K562 (cell line): ENCODE data around the gene ADRM1. TPM values are rescaled to one million over a fixed set of nuclear protein-coding genes. Genes with fewer than 3 reads are reported as not detected.

Source experiments
- HDAC2 ChIP-seq: fragments of 450-650 bp; IDR thresholded peaks from 2 replicates; pipeline ENCODE4 v1.6.1; 2016; ENCODE audit warnings: mild to moderate bottlenecking
- KDM1A ChIP-seq, 2 experiments: fragments of 450-650 bp; IDR thresholded peaks; 2 replicates each; pipeline ENCODE4 v1.6.1; 2016; ENCODE audit warnings: mild to moderate bottlenecking in 2 of 2
- MGA ChIP-seq: fragments of 450-650 bp; IDR thresholded peaks from 2 replicates; pipeline ENCODE4 v1.6.1; 2016; ENCODE audit warnings: mild to moderate bottlenecking, moderate library complexity
- ZNF551 ChIP-seq: fragments of 250-450 bp; sonication (Bioruptor Pico); IDR thresholded peaks from 2 replicates; pipeline ENCODE4 v1.5.0; 2021; ENCODE audit warnings: mild to moderate bottlenecking, moderate library complexity
- polyA plus RNA-seq, 8 experiments: library from polyadenylated mRNA; depleted of rRNA in 4 of 8; stranded (reverse) in 5 of 8; unstranded in 3 of 8; fragments of >200 nt; fragmentation: Nextera tagmentation in 2 of 8; fragmentation: Illumina TruSeq in 1 of 8; extraction: Ambion mirVana in 2 of 8; extraction: Trizol in 1 of 8; gene quantifications; 2 replicates each; pipeline versions ENCODE4 v1.2.1 to v1.2.3, GENCODE V29; 2011 to 2014; ENCODE audit warnings: inconsistent platforms in 1 of 8, missing spikeins in 1 of 8
- total RNA-seq, 7 experiments: library from RNA; depleted of rRNA in 6 of 7; stranded (reverse); fragments of >200 nt in 6 of 7; fragmentation: Illumina TruSeq in 2 of 7; extraction: Trizol in 2 of 7; gene quantifications; 2 replicates each; pipeline versions ENCODE4 v1.2.1 to v1.2.3, GENCODE V29; 2011 to 2021; ENCODE audit warnings: low replicate concordance in 1 of 7

Gene ADRM1
- total and polyA plus RNA-seq, 9 of the 15 experiments (the other 6 are each of a cell fraction or from before 2014, with no cell fraction given): 5.0 to 223 (median 67.4) TPM

- TF ChIP-seq MGA (no peak), KDM1A (IDR thresholded peaks at IDR 0.05) (no peak), HDAC2 (no peak), ZNF551 (CRISPR knock-in tag) (no peak)
- TF ChIP-seq, all 486 proteins: peak for 0
Measured at GRCh38 chr20:62297449-62298227, 5.2 kb upstream of the ADRM1 start (continued).
